ENCODE measurements around the gene HECW1.

GRCh38 chr7:43201912-43202311 lies 89.5 kb downstream of the HECW1 start:
- TF ChIP-seq, protein P1, sequence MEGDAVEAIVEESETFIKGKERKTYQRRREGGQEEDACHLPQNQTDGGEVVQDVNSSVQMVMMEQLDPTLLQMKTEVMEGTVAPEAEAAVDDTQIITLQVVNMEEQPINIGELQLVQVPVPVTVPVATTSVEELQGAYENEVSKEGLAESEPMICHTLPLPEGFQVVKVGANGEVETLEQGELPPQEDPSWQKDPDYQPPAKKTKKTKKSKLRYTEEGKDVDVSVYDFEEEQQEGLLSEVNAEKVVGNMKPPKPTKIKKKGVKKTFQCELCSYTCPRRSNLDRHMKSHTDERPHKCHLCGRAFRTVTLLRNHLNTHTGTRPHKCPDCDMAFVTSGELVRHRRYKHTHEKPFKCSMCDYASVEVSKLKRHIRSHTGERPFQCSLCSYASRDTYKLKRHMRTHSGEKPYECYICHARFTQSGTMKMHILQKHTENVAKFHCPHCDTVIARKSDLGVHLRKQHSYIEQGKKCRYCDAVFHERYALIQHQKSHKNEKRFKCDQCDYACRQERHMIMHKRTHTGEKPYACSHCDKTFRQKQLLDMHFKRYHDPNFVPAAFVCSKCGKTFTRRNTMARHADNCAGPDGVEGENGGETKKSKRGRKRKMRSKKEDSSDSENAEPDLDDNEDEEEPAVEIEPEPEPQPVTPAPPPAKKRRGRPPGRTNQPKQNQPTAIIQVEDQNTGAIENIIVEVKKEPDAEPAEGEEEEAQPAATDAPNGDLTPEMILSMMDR (IDR thresholded peaks at IDR 0.05), result no peak
- TF ChIP-seq GATA3 (IDR thresholded peaks at IDR 0.05; ENCODE audit: borderline replicate concordance) (no peak), POLR2A (IDR thresholded peaks at IDR 0.05; ENCODE audit: low read length) (no peak), ZFP36 (IDR thresholded peaks at IDR 0.05; ENCODE audit: borderline replicate concordance, partially characterized antibody) (no peak), CEBPB (IDR thresholded peaks at IDR 0.05) (no peak), FOSB (CRISPR knock-in tag; IDR thresholded peaks at IDR 0.05) (no peak), TP53 (CRISPR knock-in tag; IDR thresholded peaks at IDR 0.05) (no peak), RARB (CRISPR knock-in tag; IDR thresholded peaks at IDR 0.05) (no peak), MYC (IDR thresholded peaks at IDR 0.05; ENCODE audit: borderline replicate concordance, low read length) (no peak), CBX8 (IDR thresholded peaks at IDR 0.05) (no peak), ZNF302 (CRISPR knock-in tag; IDR thresholded peaks at IDR 0.05) (no peak)
- TF ChIP-seq, protein P2, sequence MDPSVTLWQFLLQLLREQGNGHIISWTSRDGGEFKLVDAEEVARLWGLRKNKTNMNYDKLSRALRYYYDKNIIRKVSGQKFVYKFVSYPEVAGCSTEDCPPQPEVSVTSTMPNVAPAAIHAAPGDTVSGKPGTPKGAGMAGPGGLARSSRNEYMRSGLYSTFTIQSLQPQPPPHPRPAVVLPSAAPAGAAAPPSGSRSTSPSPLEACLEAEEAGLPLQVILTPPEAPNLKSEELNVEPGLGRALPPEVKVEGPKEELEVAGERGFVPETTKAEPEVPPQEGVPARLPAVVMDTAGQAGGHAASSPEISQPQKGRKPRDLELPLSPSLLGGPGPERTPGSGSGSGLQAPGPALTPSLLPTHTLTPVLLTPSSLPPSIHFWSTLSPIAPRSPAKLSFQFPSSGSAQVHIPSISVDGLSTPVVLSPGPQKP (IDR thresholded peaks at IDR 0.05; ENCODE audit: low read depth, low read length), result no peak
- TF ChIP-seq, protein P3, sequence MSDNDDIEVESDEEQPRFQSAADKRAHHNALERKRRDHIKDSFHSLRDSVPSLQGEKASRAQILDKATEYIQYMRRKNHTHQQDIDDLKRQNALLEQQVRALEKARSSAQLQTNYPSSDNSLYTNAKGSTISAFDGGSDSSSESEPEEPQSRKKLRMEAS (IDR thresholded peaks at IDR 0.05), result no peak
- TF ChIP-seq, protein P4, sequence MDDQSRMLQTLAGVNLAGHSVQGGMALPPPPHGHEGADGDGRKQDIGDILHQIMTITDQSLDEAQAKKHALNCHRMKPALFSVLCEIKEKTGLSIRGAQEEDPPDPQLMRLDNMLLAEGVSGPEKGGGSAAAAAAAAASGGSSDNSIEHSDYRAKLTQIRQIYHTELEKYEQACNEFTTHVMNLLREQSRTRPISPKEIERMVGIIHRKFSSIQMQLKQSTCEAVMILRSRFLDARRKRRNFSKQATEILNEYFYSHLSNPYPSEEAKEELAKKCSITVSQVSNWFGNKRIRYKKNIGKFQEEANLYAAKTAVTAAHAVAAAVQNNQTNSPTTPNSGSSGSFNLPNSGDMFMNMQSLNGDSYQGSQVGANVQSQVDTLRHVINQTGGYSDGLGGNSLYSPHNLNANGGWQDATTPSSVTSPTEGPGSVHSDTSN (IDR thresholded peaks at IDR 0.05), result no peak
